ENCODE results near the gene CCDC91.
"Not testable (repeated sequence)": the region's sequence is repeated elsewhere in the genome, so short reads cannot be mapped to it uniquely, and the experiment has no call there.

CCDC91 gene

DNA sequence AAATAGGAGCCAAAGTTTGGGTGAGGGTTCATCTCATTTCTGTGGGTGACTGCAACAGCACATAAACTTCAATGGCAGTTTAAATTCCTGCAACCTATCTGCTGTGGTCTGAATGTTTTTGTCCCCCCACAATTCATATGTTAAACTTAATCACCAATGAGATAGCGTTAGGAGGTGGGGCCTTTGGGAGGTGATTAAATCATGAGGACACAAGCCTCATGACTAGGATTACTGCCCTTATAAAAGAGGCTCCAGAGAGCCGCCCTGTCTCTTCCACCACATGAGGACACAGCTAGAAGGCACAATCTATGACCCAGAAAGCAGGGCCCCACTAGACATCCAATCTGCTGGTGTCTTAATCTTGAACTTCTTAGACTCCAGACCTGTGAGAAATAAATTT lies 3.8 kb upstream of the CCDC91 start:
- no peak for DNase-seq

DNA sequence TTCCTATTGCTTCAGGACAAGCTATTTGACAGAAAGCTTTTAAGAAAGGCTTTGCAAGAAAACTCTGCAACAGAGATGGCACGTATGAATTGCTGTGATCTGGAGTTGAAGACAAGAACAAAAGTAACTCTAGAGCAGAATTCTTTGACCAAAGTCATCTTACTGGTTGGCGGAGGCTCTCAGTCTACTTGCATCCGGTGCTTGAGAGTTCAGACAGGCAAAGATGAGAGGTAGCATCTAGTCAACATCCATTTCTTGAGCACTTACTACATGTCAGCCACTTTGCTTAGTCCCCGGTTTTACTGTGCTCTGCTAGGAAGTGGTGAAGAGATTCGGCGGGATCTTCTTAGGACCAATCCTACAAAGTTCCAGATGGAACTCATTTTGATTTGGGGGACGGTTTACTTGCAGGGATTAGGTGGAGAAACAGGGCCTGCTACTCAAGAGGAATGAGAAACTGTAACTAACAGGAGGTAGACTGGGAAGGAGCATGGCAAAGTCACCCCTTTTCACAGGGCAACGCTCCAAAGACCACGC lies 404 bp upstream of the CCDC91 start:
- DNase-seq, result no peak

DNA sequence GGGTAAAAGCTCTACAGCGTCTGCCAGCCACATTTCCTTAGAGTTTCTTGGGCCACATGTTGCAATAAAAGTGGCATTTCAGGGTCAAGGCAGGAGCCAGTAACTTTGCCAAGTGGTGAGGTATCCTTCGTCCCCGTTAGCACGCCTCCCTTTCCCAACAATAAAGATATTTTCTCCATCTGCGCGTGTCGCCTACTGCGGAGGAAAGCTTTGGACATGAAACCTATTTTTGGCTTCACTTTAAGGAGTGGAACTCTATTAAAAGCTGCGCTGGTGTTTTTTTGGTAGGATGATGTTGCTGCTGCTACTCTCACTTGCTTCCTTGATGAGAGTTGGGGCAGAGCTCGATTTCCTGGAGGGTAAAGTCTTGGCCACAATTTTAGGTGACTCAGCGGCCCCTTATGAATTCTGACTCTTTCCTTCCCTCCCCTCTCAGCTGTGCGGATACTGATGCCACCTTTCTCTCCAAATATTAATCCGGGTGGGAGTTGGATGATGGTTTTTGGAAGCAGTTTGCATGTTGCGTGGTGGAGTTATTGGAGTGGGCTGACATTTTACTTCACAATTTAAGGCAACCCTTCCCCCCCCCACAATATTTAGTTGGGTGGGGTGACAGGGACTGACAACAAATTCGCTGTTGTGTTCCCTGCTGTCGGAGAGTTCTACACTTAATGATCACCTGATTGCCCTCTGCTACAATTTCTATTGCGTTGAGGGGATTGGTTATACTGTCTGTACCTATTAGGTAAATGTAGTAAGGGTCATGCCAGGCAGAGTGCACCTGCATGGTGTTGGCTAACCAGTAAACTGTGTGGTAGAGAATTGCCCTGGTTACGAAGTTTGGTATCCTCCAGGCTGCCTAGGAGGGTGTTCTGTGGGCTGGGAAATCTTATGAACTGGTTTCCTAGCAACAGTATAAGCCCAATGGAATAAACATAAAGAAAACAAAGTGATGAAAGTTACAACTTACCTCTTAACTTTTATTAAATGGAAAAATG lies 1.1 kb downstream of the CCDC91 start:
- DNase-seq, result peak; percentile 60

DNA sequence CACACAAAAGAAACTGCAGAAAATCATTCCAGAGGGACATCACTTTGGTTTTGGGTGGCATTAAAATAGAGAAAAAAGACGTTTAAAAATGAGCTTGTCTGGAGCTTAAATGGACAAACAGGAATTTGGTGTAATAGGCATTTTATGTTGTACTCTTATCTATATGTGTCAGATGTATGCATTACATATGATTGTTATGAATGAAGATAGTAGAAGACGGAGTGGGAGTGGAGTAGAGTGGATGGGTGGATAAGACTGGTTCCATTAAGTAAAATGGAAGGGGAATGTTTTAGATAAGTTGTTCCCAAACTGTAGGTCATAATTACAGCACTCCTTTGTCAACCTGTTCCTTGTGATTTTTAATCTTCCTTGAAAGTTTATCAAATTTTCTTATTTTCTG lies 1.9 kb downstream of the CCDC91 start:
- DNase-seq, result no peak

- DNase-seq, result not testable (repeated sequence)
Measured at GRCh38 chr12:28194621-28195020, 4.4 kb downstream of the CCDC91 start.

GRCh38 chr12:28201136-28201535 lies 10.9 kb downstream of the CCDC91 start:
- not testable (repeated sequence) for DNase-seq

GRCh38 chr12:28202374-28203130 lies 12.3 kb downstream of the CCDC91 start:
- DNase-seq, result no peak

DNA sequence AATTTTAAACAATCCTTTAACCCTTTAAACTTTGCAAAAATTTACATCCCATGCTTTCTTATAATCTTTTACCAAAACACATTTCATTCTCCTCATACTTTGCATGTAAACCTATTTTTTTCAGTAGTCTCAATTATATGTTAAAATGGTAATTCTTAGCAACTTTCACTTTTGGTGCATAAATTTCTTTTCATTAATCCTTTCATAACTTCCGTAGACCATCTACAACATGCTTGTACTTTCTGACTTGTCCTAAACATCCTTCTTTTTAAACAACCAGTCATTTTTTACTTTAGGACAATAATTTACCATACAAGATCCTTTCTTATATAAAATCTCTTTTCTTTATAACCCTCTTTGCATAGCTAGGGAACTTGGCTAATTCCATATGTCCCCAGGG lies 19.5 kb downstream of the CCDC91 start:
- no peak for DNase-seq

DNA sequence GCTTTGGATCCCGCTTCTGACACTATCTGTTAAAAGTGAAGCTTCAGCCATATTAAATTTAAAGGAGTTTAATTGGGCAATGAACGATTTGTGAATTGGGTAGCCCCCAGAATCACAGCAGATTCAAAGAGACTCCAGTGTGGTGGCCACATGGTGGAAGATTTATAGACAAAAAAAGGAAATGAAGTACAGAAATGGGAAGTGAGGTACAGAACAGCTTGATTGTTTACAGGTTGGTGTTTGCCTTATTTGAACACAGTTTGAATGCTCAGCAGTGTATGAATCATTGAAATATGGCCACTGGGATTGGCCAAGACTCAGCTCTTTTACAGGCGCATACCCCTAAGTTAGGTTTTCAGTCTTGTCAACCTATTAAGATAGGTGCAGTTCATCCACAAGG lies 21.9 kb downstream of the CCDC91 start:
- DNase-seq, result no peak

DNA sequence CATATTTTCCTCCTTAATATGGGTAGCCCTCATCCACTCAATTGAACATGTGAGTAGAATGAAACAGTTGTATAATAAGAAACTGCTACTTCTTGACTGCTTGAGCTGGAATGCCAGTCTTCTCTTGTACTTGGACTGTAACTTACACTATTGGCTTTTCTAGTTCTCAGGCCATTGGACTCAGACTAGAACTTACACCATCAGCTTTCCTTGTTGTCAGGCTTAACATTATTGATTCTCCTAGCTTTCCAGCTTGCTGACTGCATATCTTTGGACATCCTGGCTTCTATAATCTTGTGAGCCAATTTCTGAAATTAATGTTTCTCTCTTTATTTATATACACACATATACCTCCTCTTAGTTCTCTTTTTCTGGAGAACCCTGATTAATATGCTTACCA lies 24.8 kb downstream of the CCDC91 start:
- DNase-seq, result no peak

- no peak for DNase-seq
Measured at GRCh38 chr12:28216016-28216415, 25.8 kb downstream of the CCDC91 start.

DNA sequence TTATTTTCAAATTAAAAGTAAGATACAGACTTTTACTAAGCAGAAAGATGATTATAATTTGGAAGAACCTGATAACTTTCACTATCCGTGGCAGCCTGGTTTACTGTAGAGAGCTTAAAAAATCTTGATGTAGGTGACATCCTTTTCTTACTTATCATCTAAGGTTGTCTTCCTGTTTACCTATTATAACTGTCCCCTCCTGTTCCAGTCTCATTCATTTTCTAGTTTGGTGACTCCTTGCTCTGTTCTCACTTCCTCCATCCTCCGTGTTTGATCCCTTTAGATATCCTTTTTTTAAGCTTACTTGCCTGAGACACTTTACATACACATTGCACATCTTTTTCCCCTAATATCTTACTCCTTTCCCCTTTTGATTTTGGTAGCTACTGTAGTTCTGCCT lies 27.5 kb downstream of the CCDC91 start:
- DNase-seq, result no peak

DNA sequence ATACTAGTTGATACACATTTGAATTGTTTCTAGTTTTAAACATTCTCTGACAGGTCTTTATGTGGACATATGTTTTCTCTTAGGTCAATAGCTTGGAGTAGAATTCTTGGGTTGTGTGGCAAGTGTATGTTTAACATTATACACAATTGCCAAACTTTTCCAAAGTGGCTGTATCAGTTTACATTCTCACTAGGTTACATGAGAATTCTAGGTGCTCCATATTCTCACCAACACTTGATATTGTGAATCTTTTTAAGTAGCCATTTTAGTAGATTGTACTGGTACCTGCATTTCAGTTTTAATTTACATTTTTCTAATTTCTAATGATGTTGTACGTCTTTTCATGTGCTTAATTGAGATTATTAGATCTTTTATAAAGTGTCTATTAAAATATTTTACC lies 28.6 kb downstream of the CCDC91 start:
- no peak for DNase-seq

- no peak for DNase-seq
Measured at GRCh38 chr12:28219827-28220226, 29.6 kb downstream of the CCDC91 start.

DNA sequence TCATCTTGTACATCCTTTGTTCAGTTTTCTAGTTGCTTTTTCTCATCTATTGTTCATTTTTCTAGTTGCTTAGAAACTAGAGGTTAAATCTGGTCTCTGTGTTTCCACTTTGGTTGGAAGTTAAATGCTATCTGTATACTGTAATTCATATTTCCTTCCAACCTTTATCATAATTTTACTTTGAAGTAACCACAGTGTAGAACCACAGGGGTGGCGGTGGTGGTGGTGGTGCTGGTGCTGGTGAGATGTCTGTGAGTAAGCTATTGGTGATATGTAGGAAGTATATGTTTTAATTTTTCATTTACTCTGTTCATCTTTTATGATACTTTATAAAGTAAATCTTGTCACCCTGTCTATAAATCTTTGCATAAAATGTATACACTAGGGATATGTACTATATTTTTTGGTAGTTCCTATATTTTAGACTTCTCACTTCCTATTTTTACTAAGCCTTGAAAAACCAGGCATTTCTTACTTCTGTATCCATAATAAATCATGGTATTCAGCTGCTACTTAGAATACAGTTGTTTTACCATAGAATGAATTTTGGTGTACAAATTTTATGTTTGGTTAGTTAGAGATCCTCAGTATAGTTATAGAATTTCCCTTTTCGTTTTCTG lies 31.9 kb downstream of the CCDC91 start:
- DNase-seq, result peak; percentile 33

GRCh38 chr12:28223025-28223554 lies 32.8 kb downstream of the CCDC91 start:
- no peak for DNase-seq

DNA sequence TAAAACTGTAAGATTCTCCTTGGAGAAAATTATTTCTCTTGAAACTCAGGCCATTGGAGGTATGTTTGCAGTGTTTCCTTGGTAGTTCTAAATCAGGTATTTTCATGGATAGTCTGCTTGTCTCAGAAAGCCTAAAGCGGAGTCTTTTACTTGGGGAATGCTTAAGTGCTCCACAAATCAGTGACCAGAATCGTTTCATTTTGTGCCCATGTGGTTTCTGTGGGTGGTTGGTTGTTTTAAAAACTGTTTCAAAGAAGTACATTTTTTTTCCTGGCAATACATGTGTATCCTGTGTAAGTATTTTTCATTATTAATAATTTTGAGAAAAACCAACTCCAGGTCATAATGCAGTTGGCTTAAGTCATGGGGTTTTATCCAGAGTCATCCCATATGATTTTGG lies 33.6 kb downstream of the CCDC91 start:
- no peak for DNase-seq

DNA sequence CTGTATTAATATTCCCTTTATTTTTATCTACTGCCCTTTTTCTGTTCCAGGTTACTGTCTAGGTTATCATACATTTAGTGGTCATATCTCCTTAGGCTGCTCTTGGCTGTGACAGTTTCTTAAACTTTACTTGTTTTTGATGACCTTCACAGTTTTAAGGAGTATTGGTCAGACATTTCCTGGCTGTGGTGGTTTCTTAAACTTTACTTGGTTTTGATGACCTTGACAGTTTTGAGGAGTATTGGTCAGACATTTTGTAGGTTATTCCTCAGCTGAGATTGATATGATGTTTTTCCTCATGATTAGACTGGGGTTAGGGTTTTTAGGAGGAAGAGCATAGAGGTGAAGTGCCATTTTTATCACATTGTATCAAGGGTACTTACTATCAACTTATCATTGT lies 36.4 kb downstream of the CCDC91 start:
- DNase-seq, result no peak

DNA sequence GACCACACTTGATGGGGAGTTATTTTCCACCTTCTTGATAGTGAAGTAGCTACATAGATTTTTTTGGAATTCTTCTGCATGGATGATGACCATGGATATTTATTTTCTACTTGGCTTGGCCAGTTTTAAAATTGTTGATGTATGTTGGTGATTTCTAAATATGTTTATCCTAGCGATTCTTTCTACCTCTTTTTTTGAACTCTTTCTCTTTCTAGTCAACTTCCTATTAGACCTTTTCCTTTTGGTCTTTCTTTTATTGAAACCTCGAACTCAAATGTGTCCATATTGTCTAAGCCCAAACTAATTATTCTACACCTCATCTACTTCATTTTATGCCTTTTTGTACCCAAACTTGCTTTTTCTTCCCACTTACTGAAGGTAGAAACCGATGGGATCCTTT lies 37.0 kb downstream of the CCDC91 start:
- no peak for DNase-seq

GRCh38 chr12:28231248-28231647 lies 41.0 kb downstream of the CCDC91 start:
- no peak for DNase-seq

GRCh38 chr12:28232211-28232928 lies 42.1 kb downstream of the CCDC91 start:
- DNase-seq, result no peak

DNA sequence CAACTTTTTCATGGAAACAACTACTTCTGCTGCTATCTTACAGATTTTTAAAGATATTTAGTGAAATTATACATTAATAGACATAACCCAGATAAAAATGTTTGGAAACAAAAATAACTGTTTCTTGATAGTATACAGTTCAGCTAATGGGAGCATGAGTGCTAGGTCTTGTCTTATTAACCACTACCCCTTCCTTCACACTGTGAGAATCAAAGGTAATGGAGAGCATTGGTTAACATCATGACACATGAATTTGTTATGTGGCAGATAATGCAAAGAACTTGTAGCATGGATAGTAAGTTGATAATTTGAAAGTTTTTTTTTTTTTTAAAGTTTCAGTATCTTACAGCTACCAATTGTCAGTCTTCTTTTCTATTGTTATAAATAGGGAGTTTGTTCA lies 44.2 kb downstream of the CCDC91 start:
- no peak for DNase-seq

All from CD4-positive, alpha-beta T cell treated with Interleukin-15 for 1 hour (primary cell).